Prostate gland (tissue), 2 donors: ENCODE results near the gene PTK6.

Experiments used
- CTCF ChIP-seq, 4 experiments: fragments of 200-600 bp in 2 of 4; fragments of 450-650 bp in 2 of 4; sonication (generic) in 2 of 4; IDR thresholded peaks; 1 replicate in 3 of 4; 2 replicates in 1 of 4; pipeline ENCODE4 v1.5.1; 2016 to 2019; ENCODE audit warnings: antibody characterized with exemption in 4 of 4, mild to moderate bottlenecking in 2 of 4, moderate library complexity in 2 of 4
- POLR2A ChIP-seq: fragments of 450-650 bp; IDR thresholded peaks from one replicate; pipeline ENCODE4 v1.6.1; 2016; ENCODE audit warnings: antibody characterized with exemption, mild to moderate bottlenecking
- POLR2AphosphoS5 ChIP-seq: sonication (generic); formaldehyde crosslinking; IDR thresholded peaks from one replicate; pipeline ENCODE4 v1.6.1; 2017; ENCODE audit warnings: antibody characterized with exemption

GRCh38 chr20:63486300-63486855 is 50.8 kb downstream of the PTK6 start:
- TF ChIP-seq CTCF (IDR thresholded peaks at IDR 0.05), result no peak
- no peak for TF ChIP-seq POLR2AphosphoS5
- no peak for TF ChIP-seq POLR2A
